Mesothelial cell of epicardium (in vitro differentiated cells): ENCODE results near the gene LDLRAD4. TPM values are rescaled to one million over a fixed set of nuclear protein-coding genes. Genes with fewer than 3 reads are reported as not detected.

Source experiments
- DNase-seq, 2 experiments: peaks; one replicate each; pipeline ENCODE4 v3.0.0; 2021; ENCODE audit warnings: low spot score in 2 of 2; ENCODE audit not compliant: unreplicated experiment in 2 of 2
- H3K27ac Mint-ChIP-seq: 2 replicates; pipeline ENCODE4 v1.8.0; 2021; ENCODE audit warnings: mixed read lengths
- H3K27me3 Mint-ChIP-seq: 2 replicates; pipeline ENCODE4 v1.8.0; 2021; ENCODE audit warnings: low read depth, mixed read lengths
- H3K36me3 Mint-ChIP-seq: 2 replicates; pipeline ENCODE4 v1.8.0; 2021; ENCODE audit warnings: mixed read lengths
- H3K4me1 Mint-ChIP-seq: 2 replicates; pipeline ENCODE4 v1.8.0; 2021; ENCODE audit warnings: mixed read lengths
- H3K4me3 Mint-ChIP-seq: 2 replicates; pipeline ENCODE4 v1.8.0; 2021; ENCODE audit warnings: mild to moderate bottlenecking, moderate library complexity, mixed read lengths
- H3K9me3 Mint-ChIP-seq: 2 replicates; pipeline ENCODE4 v1.8.0; 2021; ENCODE audit warnings: mixed read lengths
- CTCF ChIP-seq: fragments of 200-600 bp; sonication (generic); IDR thresholded peaks from one replicate; pipeline ENCODE4 v1.5.0; 2021; ENCODE audit warnings: antibody characterized with exemption; ENCODE audit not compliant: unreplicated experiment
- total RNA-seq: library from RNA; stranded (reverse); gene quantifications from 3 replicates; pipeline ENCODE4 v1.2.1, GENCODE V29; 2021

LDLRAD4 gene
- total RNA-seq, 1 donor from 2014 or later: 29.7 TPM

- H3K9me3 Mint-ChIP-seq: peaks cover 14% of the 10 kb centered on the region
- peaks cover 11% of the 10 kb centered on the region for H3K36me3 Mint-ChIP-seq
- DNase-seq: no peak
- no peak overlapping the region for H3K4me3 Mint-ChIP-seq
- H3K27me3 Mint-ChIP-seq: no peaks in the 10 kb centered on the region
- TF ChIP-seq CTCF: no peak
- no peaks in the 10 kb centered on the region for H3K4me1 Mint-ChIP-seq
- no peak overlapping the region for H3K27ac Mint-ChIP-seq
Observed at GRCh38 chr18:13514558-13514957, 296.0 kb downstream of the LDLRAD4 start.

GRCh38 chr18:13516855-13517254 lies 298.3 kb downstream of the LDLRAD4 start:
- Mint-ChIP-seq H3K27ac (no peak overlapping the region), H3K9me3 (peaks cover 13% of the 10 kb centered on the region), H3K27me3 (no peaks in the 10 kb centered on the region), H3K4me3 (no peak overlapping the region), H3K4me1 (no peaks in the 10 kb centered on the region), H3K36me3 (peaks cover 11% of the 10 kb centered on the region)
- TF ChIP-seq CTCF: no peak
- DNase-seq: no peak

GRCh38 chr18:13517369-13517768 lies 298.8 kb downstream of the LDLRAD4 start:
- DNase-seq: no peak
- TF ChIP-seq CTCF: no peak
- Mint-ChIP-seq H3K9me3 (peaks cover 13% of the 10 kb centered on the region), H3K27me3 (no peaks in the 10 kb centered on the region), H3K4me3 (no peak overlapping the region), H3K27ac (no peak overlapping the region), H3K36me3 (peaks cover 11% of the 10 kb centered on the region), H3K4me1 (no peaks in the 10 kb centered on the region)

GRCh38 chr18:13518382-13518781 lies 299.8 kb downstream of the LDLRAD4 start:
- no peak overlapping the region for H3K4me3 Mint-ChIP-seq
- no peak for TF ChIP-seq CTCF
- no peak overlapping the region for H3K27ac Mint-ChIP-seq
- peaks cover 11% of the 10 kb centered on the region for H3K36me3 Mint-ChIP-seq
- DNase-seq: no peak
- peaks cover 13% of the 10 kb centered on the region for H3K9me3 Mint-ChIP-seq
- H3K27me3 Mint-ChIP-seq: no peaks in the 10 kb centered on the region
- H3K4me1 Mint-ChIP-seq: no peaks in the 10 kb centered on the region

GRCh38 chr18:13520306-13520705 lies 301.7 kb downstream of the LDLRAD4 start:
- TF ChIP-seq CTCF: no peak
- DNase-seq: no peak
- Mint-ChIP-seq H3K36me3 (peaks cover 11% of the 10 kb centered on the region), H3K4me3 (no peak overlapping the region), H3K27me3 (no peaks in the 10 kb centered on the region), H3K4me1 (no peaks in the 10 kb centered on the region), H3K27ac (no peak overlapping the region), H3K9me3 (peaks cover 13% of the 10 kb centered on the region)

- Mint-ChIP-seq H3K9me3 (peaks cover 13% of the 10 kb centered on the region), H3K36me3 (peaks cover 11% of the 10 kb centered on the region), H3K27ac (no peak overlapping the region), H3K4me1 (no peaks in the 10 kb centered on the region), H3K27me3 (no peaks in the 10 kb centered on the region), H3K4me3 (no peak overlapping the region)
- no peak for TF ChIP-seq CTCF
- no peak for DNase-seq
Observed at GRCh38 chr18:13520741-13521140, 302.2 kb downstream of the LDLRAD4 start.
